HG03469 (cell line): ENCODE data around the gene ADI1.
A peak's percentile ranks its signal among the peaks of the same experiment; 100 is the strongest.

Source experiments
- ATAC-seq: cut with Tn5 transposase; IDR thresholded peaks from one replicate; pipeline ENCODE4 v1.9.1; 2021; ENCODE audit warnings: mild to moderate bottlenecking, moderate library complexity, moderate number of reproducible peaks; ENCODE audit not compliant: unreplicated experiment

The ADI1 gene, protein sequence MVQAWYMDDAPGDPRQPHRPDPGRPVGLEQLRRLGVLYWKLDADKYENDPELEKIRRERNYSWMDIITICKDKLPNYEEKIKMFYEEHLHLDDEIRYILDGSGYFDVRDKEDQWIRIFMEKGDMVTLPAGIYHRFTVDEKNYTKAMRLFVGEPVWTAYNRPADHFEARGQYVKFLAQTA

GRCh38 chr2:3519255-3520205, at the start of gene ADI1:
ADI1 (minus strand) TSS chr2:3519531; CDS start chr2:3519487, 44 bp downstream.
- peak; percentile 39 for ATAC-seq

- ATAC-seq, result no peak
Measured at GRCh38 chr2:3566806-3567205, 47.5 kb upstream of the ADI1 start.

- no peak for ATAC-seq
Measured at GRCh38 chr2:3565117-3565516, 45.8 kb upstream of the ADI1 start.

DNA sequence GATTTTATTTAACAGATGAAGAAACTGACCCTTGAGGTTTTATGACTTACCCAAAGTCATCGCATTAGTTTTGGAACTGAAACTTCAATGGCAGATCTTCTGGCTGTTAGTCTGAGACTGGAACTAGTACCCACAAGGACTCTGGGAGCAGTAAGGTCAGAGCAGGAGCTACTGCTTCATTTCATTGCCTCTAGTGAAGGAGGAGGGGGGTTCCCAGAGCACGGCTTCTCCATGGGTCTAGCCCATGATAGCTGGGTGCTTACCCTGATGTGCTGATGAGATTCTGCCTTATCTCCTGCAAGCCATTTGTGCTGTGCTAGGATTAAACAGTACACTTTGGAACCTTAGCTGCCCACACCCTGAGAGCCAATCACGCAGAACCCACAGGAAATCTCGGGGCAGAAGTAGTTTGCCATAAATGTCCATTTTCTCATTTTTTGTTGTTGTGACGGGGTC, 44.2 kb upstream of the ADI1 start:
- ATAC-seq, result peak; percentile 40

- peak; percentile 94 for ATAC-seq
Measured at GRCh38 chr2:3558205-3559014, 39.1 kb upstream of the ADI1 start, which contains the start of gene RNASEH1. RNASEH1 (minus strand) TSS chr2:3558333; CDS start chr2:3558260, 73 bp downstream.

DNA sequence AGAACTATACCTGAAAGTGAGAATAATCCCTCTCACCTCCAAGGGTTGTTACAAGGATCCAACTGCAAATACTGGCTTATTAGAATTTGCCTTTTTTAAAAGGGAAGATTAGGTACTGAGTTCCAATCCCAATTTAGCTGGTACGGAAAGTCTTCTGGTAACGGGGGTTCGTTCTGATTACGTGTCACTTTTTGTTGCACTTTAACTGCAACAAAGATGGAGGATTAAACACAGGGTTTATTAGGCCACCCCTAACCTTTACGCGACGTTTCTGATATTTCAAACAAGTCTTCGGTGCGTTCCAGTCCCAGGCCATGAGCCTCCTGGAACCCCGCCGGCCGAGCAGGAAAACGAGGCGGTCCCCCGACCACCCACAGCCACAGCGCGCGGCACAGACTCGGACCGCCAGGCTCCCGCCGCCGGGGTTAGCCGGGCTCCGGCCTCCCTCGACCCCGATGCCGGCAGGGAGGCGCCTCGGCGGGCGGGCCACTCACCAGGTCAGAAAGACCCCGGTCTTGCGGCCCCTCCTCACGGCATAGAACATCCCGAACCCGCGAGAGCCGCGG, 38.4 kb upstream of the ADI1 start:
- peak; percentile 10 for ATAC-seq

GRCh38 chr2:3553946-3554345, 34.6 kb upstream of the ADI1 start:
- no peak for ATAC-seq

GRCh38 chr2:3547915-3548314, 28.6 kb upstream of the ADI1 start:
- ATAC-seq, result no peak

- no peak for ATAC-seq
Measured at GRCh38 chr2:3545788-3546478, 26.6 kb upstream of the ADI1 start.

DNA sequence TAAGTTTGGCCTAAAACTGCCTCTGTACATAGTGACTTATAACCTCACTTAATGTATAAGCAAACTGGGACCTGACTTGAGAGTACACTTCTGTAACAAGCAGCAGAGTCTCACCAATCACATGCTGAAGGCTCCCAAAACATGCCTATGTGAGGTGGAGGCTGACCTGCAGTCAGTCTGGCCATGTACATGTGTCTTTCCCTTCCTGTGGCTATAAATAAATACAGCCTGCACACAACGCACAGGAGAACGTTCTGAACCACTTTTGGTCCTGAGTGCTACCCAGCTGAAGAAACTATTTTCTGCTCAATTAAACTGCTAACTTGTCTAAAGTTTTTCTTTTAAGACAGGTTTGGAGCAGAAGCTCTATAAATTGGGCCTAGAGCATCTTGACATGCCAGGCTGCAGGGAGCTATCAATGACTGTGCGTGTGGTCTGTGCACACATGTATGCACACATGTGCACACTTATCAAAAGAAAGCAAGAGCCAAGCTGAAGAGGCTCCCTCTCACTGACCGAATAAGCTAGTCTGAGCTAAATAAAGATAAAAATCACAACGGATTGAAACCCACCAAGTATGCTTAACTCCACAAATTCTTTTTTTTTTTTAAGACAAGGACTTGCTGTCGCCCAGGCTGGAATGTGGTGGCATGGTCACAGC, 23.8 kb upstream of the ADI1 start:
- ATAC-seq, result no peak

GRCh38 chr2:3542107-3542506, 22.8 kb upstream of the ADI1 start:
- ATAC-seq, result no peak

- no peak for ATAC-seq
Measured at GRCh38 chr2:3539836-3540235, 20.5 kb upstream of the ADI1 start.

DNA sequence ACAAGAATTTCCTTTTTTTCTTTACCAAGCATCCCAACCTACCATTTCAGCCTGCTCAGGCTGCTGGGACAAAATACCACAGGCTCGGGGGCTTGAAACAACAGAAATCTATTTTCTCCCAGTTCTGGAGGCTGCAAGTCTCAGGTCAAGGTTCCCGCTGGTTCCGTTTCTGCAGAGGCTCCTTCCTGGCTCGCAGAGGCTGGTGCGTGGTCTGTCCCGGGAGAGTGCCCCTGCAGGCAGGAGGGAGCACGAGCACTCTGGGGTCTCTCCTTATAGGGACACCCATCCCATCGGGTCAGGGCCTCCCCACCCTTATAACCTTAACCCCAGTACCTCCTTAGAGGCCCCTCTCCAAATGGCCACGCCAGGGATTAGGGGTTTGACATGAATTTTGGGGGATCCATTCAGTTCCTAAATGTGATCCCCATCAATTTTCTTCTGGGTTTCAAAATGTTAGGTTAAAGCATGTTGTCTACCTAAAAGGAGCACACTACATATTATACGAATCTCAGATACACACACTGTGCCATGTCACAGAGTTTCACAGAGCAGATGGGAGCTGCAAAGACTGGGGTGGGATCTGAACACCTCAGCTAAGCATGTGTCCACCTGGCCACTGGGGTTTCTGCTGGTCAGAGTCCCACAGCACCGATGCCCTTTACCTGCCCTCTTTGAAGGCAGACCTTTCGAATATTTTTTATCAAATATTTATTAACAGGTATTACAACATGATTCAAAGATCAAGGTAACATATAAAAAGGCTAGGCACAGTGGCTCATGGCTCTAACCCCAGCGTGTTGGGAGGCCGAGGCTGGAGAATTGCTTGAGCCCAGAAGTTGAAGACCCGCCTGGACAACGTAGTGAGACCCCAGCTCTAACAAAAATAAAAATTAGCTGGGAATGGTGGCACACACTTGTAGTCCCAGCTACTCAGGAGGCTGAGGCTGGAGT, 17.6 kb upstream of the ADI1 start:
- no peak for ATAC-seq

DNA sequence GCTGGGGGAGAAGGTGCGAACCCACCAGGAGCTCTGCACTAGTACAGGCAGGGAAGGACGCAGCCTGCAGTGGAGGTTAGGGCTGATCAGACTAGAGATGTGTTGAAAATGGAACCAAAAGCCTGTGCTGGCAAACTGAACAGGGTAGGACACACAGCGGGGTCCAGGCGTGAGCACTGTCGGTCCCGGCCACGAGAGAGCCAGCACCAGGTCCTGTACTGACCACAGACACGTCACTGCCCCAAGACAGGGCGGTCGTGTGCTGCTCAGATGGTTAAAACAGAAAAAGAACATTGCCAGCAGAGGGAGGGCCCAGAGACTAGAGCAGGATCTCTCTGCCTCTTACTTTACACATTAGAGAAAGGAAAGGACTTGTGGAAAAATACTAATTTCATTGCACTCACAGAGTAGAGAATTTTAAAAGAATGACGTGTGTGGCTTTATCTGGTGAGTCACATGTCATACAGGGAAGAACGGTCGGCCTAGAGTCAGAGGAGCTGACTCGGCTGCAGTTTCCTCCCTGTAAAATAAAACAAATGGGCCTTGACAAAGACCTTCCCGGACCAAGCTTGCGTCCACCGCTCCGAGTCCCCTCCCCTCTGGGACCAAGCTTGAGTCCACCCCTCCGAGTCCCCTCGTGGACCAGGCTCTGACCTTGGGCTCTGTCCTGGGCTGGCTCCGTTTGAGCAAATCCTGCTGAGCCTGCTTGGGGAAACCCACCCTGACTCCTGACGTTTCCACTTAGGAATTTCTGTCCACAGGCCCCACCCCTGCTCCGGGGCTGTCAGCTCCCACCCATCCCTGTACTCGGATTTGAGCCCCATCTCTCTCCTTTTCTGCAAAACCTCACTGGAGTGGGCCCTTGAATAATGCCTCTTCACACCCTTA, 16.7 kb upstream of the ADI1 start:
- no peak for ATAC-seq

- ATAC-seq, result no peak
Measured at GRCh38 chr2:3535467-3535793, 16.1 kb upstream of the ADI1 start.

GRCh38 chr2:3534251-3534814, 15.0 kb upstream of the ADI1 start:
- ATAC-seq, result no peak

- no peak for ATAC-seq
Measured at GRCh38 chr2:3533836-3534235, 14.5 kb upstream of the ADI1 start.
